BJ (cell line): ENCODE data around the gene NINL. TPM values are rescaled to one million over a fixed set of nuclear protein-coding genes. Genes with fewer than 3 reads are reported as not detected.
A peak's percentile ranks its signal among the peaks of the same experiment; 100 is the strongest.

Experiments used
- CTCF ChIA-PET: fragments of 350-600 bp; formaldehyde crosslinking; extraction: SDS; loops from one replicate; lab custom pipeline; 2021; ENCODE audit warnings: antibody characterized with exemption, inconsistent platforms; lab: Yijun Ruan, JAX
- POLR2A ChIA-PET: fragments of 300-600 bp; sonication (Branson Sonifier 250); formaldehyde crosslinking; extraction: SDS; loops from one replicate; lab custom pipeline; 2021; ENCODE audit warnings: antibody characterized with exemption; lab: Charles Lee
- DNase-seq: peaks from one replicate; pipeline ENCODE4 v3.0.0-alpha.2; 2011; ENCODE audit warnings: low read depth
- H3K27me3 ChIP-seq: 2 replicates; pipeline ENCODE4 v1.6.0; 2011; ENCODE audit warnings: low read length; ENCODE audit not compliant: control insufficient read depth, insufficient read depth
- H3K36me3 ChIP-seq: 2 replicates; pipeline ENCODE4 v1.5.1; 2011; ENCODE audit warnings: low read length; ENCODE audit not compliant: control insufficient read depth, insufficient read depth
- H3K4me3 ChIP-seq: 2 replicates; pipeline ENCODE4 v1.5.1; 2011; ENCODE audit warnings: low read depth, mild to moderate bottlenecking, control low read depth, low read length
- CTCF ChIP-seq: IDR thresholded peaks from 2 replicates; pipeline ENCODE4 v1.5.1; 2011; ENCODE audit warnings: low read depth, mild to moderate bottlenecking, control low read depth, inconsistent platforms, low read length, moderate library complexity; ENCODE audit not compliant: insufficient read depth
- polyA plus RNA-seq: library from polyadenylated mRNA; depleted of rRNA; stranded (reverse); fragments of >200 nt; gene quantifications from 2 replicates; pipeline ENCODE4 v1.2.3, GENCODE V29; 2011; rRNA removed
- small RNA-seq: library from RNA; depleted of rRNA; stranded (forward); fragments of <200 nt; gene quantifications from one replicate; pipeline ENCODE3, GENCODE V24; 2012; ENCODE audit warnings: low replicate concordance, low read depth; ENCODE audit not compliant: insufficient read length

NINL gene
- polyA plus RNA-seq, 1 experiment, result 6.2 TPM

DNA sequence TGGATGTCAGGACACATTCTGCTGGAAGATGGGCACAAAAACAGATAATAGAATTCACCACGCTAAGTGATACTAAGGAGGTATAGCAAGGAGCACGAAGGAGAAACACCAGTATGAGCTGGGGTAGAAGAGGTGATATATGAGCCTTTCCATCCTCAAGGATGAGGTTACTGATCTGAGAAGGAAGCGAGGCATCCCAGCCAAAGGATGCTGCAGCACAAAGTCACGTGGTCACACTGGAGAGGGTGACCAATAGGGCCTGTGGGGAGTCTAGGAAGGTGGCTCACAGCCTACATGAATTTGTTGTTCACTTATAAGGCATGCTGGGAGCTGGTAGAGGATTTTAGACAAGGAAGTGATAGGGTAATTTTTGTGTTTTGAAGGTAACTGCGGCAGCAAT lies 176.4 kb downstream of the NINL start:
- TF ChIP-seq CTCF, result no peak
- ChIA-PET CTCF (interaction anchor here (0.5 to 4.3 kb wide), 4 partner anchors 10 to 219 kb away, joined by 3 to 32 read pairs (median 4); no protein-coding TSS in a partner anchor), POLR2A (no interaction called here)
- H3K4me3 ChIP-seq, result no peak overlapping the region
- H3K27me3 ChIP-seq, result no peaks in the 10 kb centered on the region
- DNase-seq, result no peak
- no peaks in the 10 kb centered on the region for H3K36me3 ChIP-seq

- DNase-seq, result no peak
- Histone ChIP-seq H3K4me3 (peak overlapping the region; percentile 74), H3K27me3 (no peaks in the 10 kb centered on the region), H3K36me3 (no peaks in the 10 kb centered on the region)
- CTCF ChIA-PET, result interaction anchor here (0.5 to 4.3 kb wide), 4 partner anchors 10 to 218 kb away, joined by 3 to 32 read pairs (median 4); no protein-coding TSS in a partner anchor
- POLR2A ChIA-PET, result interaction anchor here (0.5 kb wide), 1 partner anchor 277 kb away, joined by 5 read pairs; no protein-coding TSS in a partner anchor
- TF ChIP-seq CTCF, result no peak
Measured at GRCh38 chr20:25408170-25408547, 177.2 kb downstream of the NINL start.

DNA sequence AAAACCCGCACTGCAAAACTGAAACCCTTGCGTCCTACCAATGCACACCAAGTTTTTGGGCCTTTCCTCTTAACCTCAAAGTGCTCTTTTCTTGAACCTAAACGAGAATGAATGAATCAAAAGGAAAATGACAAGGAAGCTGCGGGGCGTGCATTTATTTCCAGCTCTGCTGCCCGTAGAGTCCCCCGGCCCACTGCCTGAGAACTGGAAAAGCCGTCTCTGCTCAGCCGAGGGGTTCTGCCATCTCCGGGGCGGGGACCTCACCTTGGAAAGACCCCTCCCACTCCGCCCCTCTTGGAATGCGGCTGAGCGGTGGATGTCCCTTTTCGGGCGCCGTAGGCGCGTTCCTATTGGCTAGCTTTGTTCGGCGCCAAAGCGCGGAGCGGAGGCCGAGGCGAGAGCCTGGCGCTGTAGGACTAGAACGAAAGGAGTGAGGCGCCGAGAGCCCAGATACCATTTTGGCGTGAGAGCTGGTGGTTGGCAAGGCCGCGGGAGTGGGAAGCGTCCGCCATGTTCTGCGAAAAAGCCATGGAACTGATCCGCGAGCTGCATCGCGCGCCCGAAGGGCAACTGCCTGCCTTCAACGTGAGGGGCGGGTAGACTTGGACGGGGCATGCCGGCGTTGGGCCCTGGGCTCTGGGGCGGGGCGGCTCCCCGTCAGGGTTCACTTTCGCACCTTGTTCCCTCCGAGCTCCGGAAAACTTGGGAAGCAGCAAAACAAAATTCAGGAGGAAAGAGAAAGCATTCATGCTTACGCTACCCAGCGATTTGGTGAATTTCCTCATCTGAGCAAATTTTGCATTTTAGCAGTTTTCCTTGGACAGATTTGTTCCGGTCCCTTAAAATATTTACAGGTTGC lies 177.8 kb downstream of the NINL start, which contains the start of gene GINS1:
GINS1 (plus strand) TSS at position 363 of the 859 bp plus-strand sequence; CDS start at position 511, 148 bp downstream.
- no peak for TF ChIP-seq CTCF
- H3K4me3 ChIP-seq, result peak within 1 kb of the TSS; percentile 74
- peak; percentile 31 for DNase-seq
- ChIA-PET CTCF (interaction anchor here (0.5 to 4.3 kb wide), 7 partner anchors 9 to 409 kb away, joined by 3 to 32 read pairs (median 4); no protein-coding TSS in a partner anchor), POLR2A (interaction anchor here (0.8 kb wide), 1 partner anchor 108 kb away, joined by 3 read pairs; no protein-coding TSS in a partner anchor)
- no peaks in the 10 kb centered on the region for H3K27me3 ChIP-seq
- no peaks in the 10 kb centered on the region for H3K36me3 ChIP-seq

Small RNA genes lying within 50 kb of the gene (small RNA-seq; reads per million reads assigned to genes)
- gene RNU6ATAC17P, result not detected

Other genes starting within 250 kb of the NINL start
- 20.2 and 25.0 TPM in 2 replicates for gene ABHD12, start 194.7 kb downstream of the NINL start, polyA plus RNA-seq
- gene GINS1, start 177.9 kb downstream of the NINL start, polyA plus RNA-seq, result 2.7 and 4.7 TPM in 2 replicates
- 3.9 and 6.7 TPM in 2 replicates for gene NANP, start 38.5 kb upstream of the NINL start, polyA plus RNA-seq
- gene ZNF337, start 111.3 kb upstream of the NINL start, polyA plus RNA-seq, result 8.2 and 10.9 TPM in 2 replicates